GM21390 (cell line): Measurements from ENCODE around the gene HOXB2.
"Not testable (repeated sequence)": the region's sequence is repeated elsewhere in the genome, so short reads cannot be mapped to it uniquely, and the experiment has no call there.

Experiments used
- ATAC-seq: cut with Tn5 transposase; IDR thresholded peaks from one replicate; pipeline ENCODE4 v1.9.1; 2021; ENCODE audit not compliant: unreplicated experiment

The HOXB2 gene

DNA sequence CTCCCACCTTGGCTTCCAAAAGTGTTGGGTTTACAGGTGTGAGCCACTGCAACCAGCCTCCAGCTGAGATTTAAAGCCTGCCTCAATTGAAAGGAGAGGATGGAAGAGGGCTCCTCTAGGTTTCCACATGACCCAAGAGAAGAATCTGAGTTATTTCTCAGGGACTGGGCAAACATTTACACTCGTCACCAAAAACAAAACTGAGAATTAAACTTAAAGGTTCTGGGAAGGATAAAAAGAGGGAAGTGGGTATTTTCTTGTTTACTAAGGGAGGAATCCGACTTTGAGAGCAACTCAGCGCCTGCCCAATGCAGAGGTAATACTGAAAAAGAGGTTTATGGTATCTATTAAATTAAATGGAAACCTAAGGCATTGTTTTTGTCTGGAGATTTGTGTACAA lies 27.4 kb downstream of the HOXB2 start:
- no peak for ATAC-seq

DNA sequence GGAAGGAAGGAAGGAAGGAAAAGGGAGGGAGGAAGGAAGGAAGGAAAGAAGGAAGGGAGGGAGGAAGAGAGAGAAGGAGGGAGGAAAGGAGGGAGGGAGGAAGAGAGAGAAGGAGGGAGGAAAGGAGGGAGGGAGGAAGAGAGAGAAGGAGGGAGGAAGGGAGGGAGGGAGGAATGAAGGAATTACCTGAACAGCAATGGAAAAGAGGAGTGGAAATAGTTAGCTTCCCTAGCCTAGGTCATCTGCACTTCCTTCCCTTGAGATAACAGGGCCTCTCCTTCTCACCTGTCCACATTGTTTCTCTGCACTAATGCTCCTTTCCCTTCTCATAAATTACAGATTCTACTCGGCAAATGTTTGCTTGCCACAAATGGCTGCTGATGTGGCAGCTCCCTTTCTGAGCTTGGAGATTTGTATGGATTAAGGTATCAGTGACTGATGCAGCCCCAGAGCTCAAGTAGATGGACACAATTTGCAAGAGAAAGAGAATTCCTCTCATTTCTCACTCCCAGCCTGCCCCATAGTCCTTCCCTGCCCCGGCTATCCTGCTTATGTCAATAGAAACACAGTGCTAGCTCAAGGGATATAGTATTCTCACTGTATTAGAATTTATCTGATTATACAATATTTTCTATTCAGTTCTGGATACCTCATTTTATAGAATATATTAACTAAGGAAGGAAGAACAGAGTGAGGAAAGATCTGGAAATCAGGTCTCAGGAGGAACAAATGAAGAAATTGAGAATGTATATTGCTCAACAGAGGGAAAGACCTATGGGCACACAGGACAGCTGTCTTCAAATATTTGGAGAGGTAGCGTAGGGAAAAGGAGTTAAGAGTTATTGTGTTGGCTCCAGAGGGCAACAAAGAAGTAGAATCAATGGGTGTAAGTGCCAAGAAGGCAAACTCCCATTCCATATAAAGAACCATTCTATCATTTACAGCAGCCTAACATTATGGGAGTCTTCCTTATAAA lies 28.7 kb downstream of the HOXB2 start:
- ATAC-seq: no peak

DNA sequence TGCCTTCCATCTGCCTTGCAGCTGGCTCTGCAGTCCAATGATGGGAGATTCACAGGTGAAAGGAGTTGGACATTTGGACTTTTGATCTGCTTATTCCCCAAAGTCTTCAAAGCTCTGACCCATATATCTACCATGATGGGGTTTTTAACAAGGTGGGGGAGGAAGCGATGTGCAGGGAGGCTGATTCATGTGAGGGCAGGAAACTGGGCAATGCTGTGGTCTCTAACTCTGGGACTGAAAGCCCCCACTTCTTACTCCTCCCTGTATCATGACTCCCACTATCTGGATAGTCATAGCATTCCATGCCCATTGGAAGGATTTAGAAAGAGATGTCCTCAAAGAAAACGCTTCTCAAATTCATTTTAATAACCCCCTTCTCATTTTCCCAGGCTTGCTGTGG lies 30.4 kb downstream of the HOXB2 start:
- ATAC-seq: no peak

GRCh38 chr17:48513666-48514455 lies 31.0 kb downstream of the HOXB2 start:
- ATAC-seq: no peak

DNA sequence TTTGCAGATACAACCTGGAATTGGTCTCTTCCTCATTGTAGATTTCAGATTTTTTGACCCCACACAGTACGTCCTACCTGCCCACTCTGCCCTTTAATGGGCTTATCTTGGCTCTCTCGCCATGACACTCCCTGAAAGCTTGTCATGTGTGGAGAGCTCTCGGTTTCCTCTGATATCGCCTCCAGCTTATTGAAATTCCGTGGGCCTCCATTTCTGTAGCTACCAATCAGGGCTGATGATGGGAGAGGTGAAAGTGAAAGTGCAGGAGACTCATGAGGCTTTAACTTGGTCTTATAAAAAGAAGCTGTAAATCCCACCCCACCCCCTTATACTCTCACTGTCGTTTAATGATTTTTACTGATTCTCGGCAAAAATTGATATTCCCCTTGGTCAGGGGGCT lies 31.8 kb downstream of the HOXB2 start:
- no peak for ATAC-seq

- peak; percentile 40 for ATAC-seq
Measured at GRCh38 chr17:48510761-48511604, 33.9 kb downstream of the HOXB2 start.

DNA sequence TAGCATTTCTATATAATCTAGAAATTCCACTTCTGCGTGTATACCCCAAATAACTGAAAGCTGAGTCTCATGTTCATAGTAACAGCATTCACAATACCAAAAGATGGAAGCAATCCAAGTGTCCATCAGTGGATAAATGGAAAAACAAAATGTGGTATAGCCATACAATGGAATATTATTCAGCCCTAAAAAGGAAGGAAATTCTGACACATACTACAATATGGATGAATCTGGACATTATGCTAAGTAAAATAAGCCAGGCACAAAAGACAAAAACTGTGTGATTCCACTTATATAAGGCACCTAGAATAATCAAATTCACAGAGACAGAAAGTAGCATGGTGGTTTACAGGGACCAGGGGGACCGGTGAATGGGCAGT lies 34.5 kb downstream of the HOXB2 start:
- ATAC-seq: no peak

DNA sequence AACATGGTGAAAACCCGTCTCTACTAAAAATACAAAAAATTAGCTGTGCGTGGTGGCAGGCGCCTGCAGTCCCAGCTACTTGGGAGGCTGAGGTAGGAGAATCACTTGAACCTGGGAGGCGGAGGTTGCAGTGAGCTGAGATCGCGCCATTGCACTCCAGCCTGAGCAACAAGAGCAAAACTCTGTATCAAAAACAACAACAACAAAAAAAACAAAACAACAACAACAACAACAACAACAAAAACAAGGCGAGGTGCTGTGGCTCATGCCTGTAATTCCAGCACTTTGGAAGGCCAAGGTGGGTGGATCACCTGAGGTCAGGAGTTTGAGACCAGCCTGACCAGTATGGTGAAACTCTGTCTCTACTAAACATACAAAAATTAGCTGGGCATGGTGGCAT lies 35.2 kb downstream of the HOXB2 start:
- ATAC-seq: not testable (repeated sequence)

- ATAC-seq: no peak
Measured at GRCh38 chr17:48506246-48506645, 38.7 kb downstream of the HOXB2 start.

GRCh38 chr17:48505788-48506187 lies 39.1 kb downstream of the HOXB2 start:
- ATAC-seq: peak; percentile 89

GRCh38 chr17:48504953-48505352 lies 40.0 kb downstream of the HOXB2 start:
- ATAC-seq: no peak

- ATAC-seq: no peak
Measured at GRCh38 chr17:48503747-48504146, 41.2 kb downstream of the HOXB2 start.

- no peak for ATAC-seq
Measured at GRCh38 chr17:48502901-48503300, 42.0 kb downstream of the HOXB2 start.

DNA sequence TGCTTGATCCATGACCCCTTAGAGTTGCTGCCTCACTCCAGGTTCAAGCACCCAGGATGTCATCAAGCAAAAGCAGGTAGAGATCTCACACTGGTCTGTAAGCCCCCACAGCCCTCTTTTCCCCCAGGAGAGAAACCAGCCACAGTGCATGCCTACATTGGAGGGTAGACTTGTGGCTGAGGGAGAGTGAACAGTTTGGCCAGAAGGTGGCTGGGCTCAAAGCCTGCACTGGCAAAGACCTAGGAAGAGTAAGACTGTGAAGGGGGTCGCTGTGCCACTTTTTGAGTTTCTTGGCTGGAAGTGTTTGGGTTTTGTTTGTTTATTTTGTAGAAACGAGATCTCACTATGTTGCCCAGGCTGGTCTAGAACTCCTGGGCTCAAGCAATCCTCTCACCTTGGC lies 42.6 kb downstream of the HOXB2 start:
- no peak for ATAC-seq

DNA sequence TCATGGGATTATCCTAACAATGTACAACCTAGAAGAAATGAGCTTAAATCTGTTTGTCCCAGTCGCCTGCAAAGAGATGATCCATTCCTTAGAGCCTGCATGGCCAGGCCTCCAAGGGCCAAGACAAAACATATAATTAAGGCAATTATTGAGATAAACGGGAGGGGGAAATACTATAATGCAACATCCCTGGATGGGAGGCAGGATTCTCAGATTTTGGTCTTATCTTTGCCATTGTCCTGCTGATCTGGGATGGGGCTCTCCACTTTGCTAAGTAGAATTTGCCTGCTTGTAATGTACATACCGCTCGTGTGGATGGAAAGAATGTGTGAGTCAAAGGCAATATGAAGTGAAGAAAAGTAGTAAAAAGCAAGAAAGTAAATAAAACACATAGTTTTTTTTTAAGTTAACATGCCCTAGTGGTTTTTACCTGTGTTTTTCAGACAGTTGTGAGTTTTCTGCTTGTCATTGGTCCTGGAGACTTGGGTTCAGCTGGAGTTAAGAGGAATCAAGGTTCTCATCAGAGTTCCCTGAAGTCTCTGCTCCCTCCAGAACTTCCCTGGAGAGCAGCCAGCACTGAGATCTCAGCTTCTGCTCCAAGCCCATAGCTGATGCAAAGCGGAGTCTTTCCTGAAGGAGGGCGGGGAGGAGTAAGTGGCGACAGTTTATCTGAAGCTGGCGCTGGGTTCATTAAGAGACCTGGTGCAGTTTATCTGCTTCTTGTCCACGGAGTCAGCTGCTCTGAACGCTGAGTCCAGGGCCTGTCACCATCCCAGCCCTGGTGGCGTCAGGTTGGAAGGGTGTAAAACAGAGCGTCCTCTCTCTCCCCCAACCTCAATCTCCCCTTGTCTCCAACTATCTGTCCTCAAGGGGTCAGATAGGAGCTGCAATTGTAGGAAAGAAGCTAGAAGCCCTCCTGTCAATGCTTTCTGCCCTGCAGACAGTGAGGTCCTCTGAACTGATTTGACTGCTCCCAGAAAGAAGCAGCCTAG lies 44.2 kb downstream of the HOXB2 start:
- ATAC-seq: no peak

- no peak for ATAC-seq
Measured at GRCh38 chr17:48499735-48500434, 45.0 kb downstream of the HOXB2 start.

DNA sequence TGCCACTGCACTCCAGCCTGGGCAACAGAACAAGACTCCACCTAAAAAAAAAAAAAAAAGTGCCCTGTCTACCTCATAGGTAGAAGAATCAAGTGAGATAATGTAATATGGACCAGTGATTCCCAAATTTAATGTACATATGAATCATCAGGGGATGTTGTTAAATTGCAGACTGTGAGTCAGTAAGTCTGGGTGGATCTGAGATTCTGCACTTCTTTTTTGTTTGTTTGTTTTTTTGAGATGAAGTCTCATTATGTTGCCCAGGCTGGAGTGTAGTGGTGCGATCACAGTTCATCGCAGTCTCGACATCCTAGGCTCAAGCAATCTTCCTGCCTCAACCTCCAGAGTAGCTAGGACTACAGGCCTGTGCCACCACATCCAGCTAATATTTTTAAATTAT lies 45.7 kb downstream of the HOXB2 start:
- ATAC-seq: no peak

- no peak for ATAC-seq
Measured at GRCh38 chr17:48498164-48498850, 46.6 kb downstream of the HOXB2 start.

- ATAC-seq: no peak
Measured at GRCh38 chr17:48497103-48497502, 47.8 kb downstream of the HOXB2 start.
